ENCODE results near the gene ZNF768. TPM values are rescaled to one million over a fixed set of nuclear protein-coding genes. Genes with fewer than 3 reads are reported as not detected.

ZNF768 gene
- total and polyA plus RNA-seq, 12 donors = 36.0 to 75.1 (median 45.9) TPM

GRCh38 chr16:30567991-30568638 is 41.7 kb upstream of the ZNF768 start:
- H3K27ac ChIP-seq = peak overlapping the region in 1 of 10 donors; percentile 79
- no peak overlapping the region for H3K4me3 ChIP-seq
- H3K4me1 ChIP-seq = peaks cover 6 to 50% (median 23%) of the 10 kb centered on the region in 9 donors
- no peaks in the 10 kb centered on the region for H3K9me3 ChIP-seq
- 77 to 79% methylated on average over 6 of the region's 6 CpGs for WGBS, 2 donors
- H3K27me3 ChIP-seq = no peaks in the 10 kb centered on the region
- no peak for TF ChIP-seq CTCF (IDR thresholded peaks at IDR 0.05)
- no peak for ATAC-seq
- peaks cover 0 to 13% (median 0%) of the 10 kb centered on the region in 9 donors for H3K36me3 ChIP-seq
- intact Hi-C loops (cut with DNase I) = loop anchor here in 1 of 10 donors (10.0 kb wide), 1 partner anchor 133 kb away; the partner anchor contains the start of gene DCTPP1
- DNase-seq = no peak

DNA sequence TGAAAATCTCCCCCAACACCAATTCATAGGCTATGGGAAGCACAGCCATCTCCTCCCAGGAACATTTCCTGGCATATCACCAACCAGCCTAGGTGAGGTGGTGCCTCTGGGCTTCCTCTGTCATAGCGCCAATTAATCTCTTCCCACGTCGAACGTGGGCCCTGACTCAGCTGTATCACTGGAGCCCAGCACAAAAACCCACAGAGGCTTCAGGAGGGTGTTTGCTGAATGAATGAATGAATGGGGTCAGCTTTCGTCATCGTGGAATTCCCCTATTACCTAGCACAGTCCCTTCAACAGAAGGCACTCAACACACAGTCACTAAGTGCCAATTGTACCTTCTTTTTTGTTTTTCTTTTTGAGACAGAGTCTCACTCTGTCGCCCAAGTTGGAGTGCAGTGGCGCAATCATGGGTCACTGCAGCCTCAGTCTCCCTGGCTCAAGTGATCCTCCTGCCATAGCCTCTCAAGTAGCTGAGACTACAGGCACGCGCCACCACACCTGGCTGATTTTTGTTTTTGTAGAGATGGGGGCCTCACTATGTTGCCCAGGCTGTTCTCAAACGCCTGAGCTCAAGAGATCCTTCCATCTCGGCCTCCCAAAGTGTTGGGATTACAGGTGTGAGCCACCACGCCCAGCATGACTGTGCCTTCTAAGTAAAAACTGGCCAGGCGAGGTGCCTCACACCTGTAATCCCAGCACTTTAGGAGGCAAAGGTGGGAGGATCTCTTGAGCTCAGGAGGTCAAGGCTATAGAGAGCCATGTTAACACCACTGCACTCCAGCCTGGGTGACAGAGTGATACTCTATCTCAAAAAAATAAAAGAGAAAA is 41.0 kb upstream of the ZNF768 start:
- Histone ChIP-seq H3K36me3 (peaks cover 0 to 13% (median 0%) of the 10 kb centered on the region in 9 donors), H3K4me3 (no peak overlapping the region), H3K4me1 (peaks cover 6 to 44% (median 19%) of the 10 kb centered on the region in 9 donors), H3K27me3 (no peaks in the 10 kb centered on the region), H3K27ac (peak overlapping the region in 1 of 10 donors; percentile 79), H3K9me3 (no peaks in the 10 kb centered on the region)
- TF ChIP-seq CTCF (IDR thresholded peaks at IDR 0.05) = no peak
- 84 to 89% methylated on average over 14 of the region's 14 CpGs for WGBS, 2 donors
- intact Hi-C loops (cut with DNase I) = loop anchor here in 1 of 10 donors (10.0 kb wide), 1 partner anchor 133 kb away; the partner anchor contains the start of gene DCTPP1
- no peak for DNase-seq
- ATAC-seq = no peak

- no peak for ATAC-seq
- intact Hi-C loops (cut with DNase I) = loop anchor here in 1 of 10 donors (10.0 kb wide), 1 partner anchor 132 kb away; the partner anchor contains the start of gene DCTPP1
- no peak overlapping the region for H3K4me3 ChIP-seq
- no peaks in the 10 kb centered on the region for H3K27me3 ChIP-seq
- DNase-seq = no peak
- H3K4me1 ChIP-seq = peaks cover 6 to 46% (median 16%) of the 10 kb centered on the region in 9 donors
- no peak overlapping the region for H3K27ac ChIP-seq
- no peaks in the 10 kb centered on the region for H3K9me3 ChIP-seq
- no peak for TF ChIP-seq CTCF (IDR thresholded peaks at IDR 0.05)
- 86 to 92% methylated on average over 4 of the region's 4 CpGs for WGBS, 2 donors
- H3K36me3 ChIP-seq = peaks cover 0 to 13% (median 0%) of the 10 kb centered on the region in 9 donors
These were observed 40.2 kb upstream of the ZNF768 start for GRCh38 chr16:30566531-30566930.

DNA sequence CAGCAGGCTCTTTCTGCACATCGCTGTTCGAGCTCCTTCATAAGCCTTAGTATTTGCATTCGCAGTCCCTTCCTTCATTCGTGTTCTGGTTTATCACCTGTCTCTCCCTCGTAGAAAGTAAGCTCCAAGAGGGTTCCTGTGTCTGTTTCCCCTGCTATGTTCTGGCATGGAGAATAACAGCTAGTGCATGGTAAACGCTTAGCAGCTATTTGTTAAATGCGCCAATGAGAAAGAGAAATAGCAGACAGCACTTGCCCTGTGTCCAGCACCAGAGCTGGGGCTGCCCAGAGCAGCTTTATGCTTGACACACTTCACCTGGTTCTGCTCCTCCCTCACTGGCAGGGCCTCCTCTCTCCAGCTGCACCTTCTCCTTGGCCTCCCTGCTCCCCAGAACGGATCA is 39.6 kb upstream of the ZNF768 start:
- H3K9me3 ChIP-seq = no peaks in the 10 kb centered on the region
- peaks cover 6 to 47% (median 19%) of the 10 kb centered on the region in 9 donors for H3K4me1 ChIP-seq
- no peaks in the 10 kb centered on the region for H3K27me3 ChIP-seq
- intact Hi-C loops (cut with DNase I) = loop anchor here in 1 of 10 donors (10.0 kb wide), 1 partner anchor 131 kb away; the partner anchor contains the start of gene DCTPP1
- 68 to 69% methylated on average over 8 of the region's 8 CpGs for WGBS, 2 donors
- ATAC-seq = no peak
- H3K4me3 ChIP-seq = no peak overlapping the region
- peaks cover 0 to 13% (median 0%) of the 10 kb centered on the region in 9 donors for H3K36me3 ChIP-seq
- no peak overlapping the region for H3K27ac ChIP-seq
- no peak for DNase-seq
- no peak for TF ChIP-seq CTCF (IDR thresholded peaks at IDR 0.05)
